SKM-1 (cell line): ENCODE results near the gene TOR3A.

Experiments
- DNase-seq: peaks from one replicate; lab custom pipeline; 2025; ENCODE audit not compliant: unreplicated experiment; lab: John Stamatoyannopoulos, UW

TOR3A gene

GRCh38 chr1:179066471-179066870 lies 15.4 kb upstream of the TOR3A start:
- DNase-seq = no peak

GRCh38 chr1:179077396-179077795 lies 4.5 kb upstream of the TOR3A start:
- no peak for DNase-seq

DNA sequence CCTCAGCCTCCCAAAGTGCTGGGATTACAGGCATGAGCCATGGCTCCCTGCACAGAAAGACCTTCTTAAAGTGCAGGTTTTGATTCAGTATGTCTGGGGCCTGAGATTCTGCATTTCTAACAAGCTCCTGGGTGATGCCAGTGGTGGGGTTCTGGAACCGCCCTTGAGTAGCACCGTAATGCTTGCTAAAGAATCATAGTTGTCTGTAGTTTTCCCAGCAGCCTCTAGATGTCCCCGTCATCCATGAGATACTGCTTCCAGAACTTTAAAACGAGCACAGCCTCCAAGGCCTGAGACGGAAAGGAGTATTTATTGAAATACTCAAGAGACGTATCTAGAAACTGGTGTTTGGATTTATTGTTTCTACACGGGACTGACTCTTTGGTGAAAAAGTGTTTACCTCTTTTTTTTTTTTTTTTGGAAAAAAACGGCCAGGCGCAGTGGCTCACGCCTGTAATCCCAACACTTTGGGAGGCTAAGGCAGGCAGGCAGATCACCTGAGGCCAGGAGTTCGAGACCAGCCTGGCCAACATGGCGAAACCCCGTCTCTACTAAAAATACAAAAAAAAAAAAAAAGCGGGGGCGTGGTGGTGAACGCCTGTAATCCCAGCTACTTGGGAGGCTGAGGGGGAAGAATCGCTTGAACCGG lies 2.6 kb upstream of the TOR3A start:
- DNase-seq = peak; percentile 65

GRCh38 chr1:179080866-179081686 lies 794 bp upstream of the TOR3A start:
- no peak for DNase-seq

- no peak for DNase-seq
Observed at GRCh38 chr1:179082333-179082998, 596 bp downstream of the TOR3A start.

DNA sequence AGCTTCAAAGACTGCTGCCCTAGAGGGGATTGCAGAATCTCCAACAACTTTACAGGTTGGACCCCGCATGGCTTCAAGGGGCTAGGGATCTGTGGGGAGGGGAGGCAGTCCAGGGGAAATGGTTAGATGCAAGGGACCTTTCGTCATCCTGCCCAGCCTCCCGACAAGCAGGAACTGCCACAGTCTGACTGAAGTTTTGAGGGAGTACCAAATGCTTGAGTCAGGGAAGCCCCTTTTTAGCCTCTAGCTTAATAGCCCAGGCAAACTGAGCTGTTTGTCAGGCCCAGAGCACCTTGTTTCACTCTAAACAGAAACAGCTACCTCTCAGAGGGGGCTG lies 1.1 kb downstream of the TOR3A start:
- peak; percentile 57 for DNase-seq

- DNase-seq = no peak
Observed at GRCh38 chr1:179083533-179083932, 1.7 kb downstream of the TOR3A start.

- no peak for DNase-seq
Observed at GRCh38 chr1:179087665-179088064, 5.8 kb downstream of the TOR3A start.

GRCh38 chr1:179089827-179090482 lies 8.1 kb downstream of the TOR3A start:
- DNase-seq = no peak

- no peak for DNase-seq
Observed at GRCh38 chr1:179090522-179090921, 8.7 kb downstream of the TOR3A start.

- DNase-seq = no peak
Observed at GRCh38 chr1:179090923-179091322, 9.1 kb downstream of the TOR3A start.

DNA sequence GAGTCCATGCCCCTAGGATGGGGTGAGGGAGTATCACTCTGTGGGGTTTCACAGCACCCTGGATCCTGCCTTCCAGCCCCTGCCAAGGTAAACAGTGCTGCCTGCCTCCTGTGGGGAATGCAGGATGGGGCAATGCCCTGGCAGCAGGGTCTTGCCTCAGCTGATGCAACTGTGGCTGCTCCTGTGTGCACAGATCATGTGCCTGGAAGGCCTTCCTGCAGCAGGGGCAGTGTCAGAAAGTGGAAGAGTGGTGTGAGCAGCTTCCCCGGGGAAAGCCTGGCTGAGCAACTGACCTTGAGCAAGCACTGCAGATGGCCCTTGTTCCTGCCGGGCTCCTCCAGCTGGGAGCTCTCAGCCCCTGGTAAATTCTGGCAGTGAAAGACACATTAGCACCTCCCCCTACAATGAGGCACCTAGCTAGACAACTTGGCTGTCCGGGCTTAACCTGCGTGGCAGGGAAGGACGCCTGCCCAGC lies 9.9 kb downstream of the TOR3A start:
- DNase-seq = no peak

GRCh38 chr1:179092896-179093461 lies 11.1 kb downstream of the TOR3A start:
- DNase-seq = no peak

DNA sequence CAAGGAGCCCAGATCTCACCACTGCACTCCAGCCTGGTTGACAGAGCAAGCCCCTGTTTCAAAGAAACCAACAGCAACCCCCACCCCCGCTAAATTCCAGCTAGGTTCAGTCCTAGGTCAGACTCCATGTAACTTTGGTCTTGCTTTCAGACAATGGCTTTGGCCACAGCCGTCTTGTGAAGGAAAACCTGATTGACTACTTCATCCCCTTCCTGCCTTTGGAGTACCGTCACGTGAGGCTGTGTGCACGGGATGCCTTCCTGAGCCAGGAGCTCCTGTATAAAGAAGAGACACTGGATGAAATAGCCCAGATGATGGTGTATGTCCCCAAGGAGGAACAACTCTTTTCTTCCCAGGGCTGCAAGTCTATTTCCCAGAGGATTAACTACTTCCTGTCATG lies 12.9 kb downstream of the TOR3A start:
- DNase-seq = no peak

DNA sequence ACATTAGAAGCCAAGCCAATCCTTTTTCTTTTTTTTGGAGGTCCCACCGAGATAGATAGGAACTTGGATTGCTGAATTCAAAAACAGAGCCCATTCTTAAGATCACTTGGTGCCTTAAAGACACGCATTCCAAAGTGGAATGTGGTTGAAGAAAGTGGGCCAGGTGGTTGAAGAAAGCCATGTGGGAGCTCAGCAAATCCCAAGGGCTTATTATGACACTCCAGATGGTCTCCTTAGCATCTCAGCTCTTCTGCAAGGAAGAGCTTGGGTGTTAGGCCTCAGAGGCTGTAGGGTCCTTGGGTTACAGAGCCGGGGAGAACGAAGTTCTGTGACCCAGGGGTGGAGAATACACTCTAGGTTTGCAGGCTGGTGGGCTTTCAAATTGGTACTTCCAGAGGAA lies 13.5 kb downstream of the TOR3A start:
- no peak for DNase-seq

GRCh38 chr1:179095924-179096323 lies 14.1 kb downstream of the TOR3A start:
- DNase-seq = no peak

DNA sequence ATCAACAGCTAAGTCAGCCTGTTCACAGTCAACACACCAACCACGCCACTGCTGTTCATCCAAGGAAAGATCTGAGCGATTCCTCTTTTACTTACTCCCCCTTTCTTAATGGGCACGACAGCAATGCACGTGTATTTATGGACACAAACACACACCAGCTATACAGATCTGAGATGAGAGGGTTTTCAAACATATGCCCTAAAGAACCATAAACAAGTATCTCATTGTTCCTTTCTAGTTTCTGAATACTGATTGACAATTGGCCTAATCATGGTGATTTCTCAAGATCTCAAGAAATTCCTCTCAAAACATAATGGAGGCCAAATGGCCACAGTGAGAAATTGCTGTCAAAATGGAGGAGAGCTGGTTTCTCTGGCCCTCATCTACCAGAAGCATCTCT lies 18.0 kb downstream of the TOR3A start:
- no peak for DNase-seq

DNA sequence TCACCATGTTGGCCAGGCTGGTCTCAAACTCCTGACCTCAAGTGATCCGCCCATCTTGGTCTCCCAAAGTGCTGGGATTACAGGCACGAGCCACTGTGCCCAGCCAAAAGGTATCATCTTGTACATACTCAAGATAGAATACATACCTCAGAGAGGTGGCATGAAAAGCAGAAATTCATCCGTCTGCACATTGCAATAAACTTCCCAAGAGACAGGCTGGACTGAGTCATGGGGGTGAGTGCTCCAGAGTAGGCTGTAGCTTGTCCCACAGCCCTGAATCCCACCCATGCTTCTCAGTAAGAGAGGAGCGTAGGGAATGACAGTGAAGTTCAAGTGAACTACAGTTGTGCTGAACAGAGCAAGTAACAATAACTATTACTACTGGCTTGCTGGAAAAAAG lies 19.7 kb downstream of the TOR3A start:
- no peak for DNase-seq

- DNase-seq = no peak
Observed at GRCh38 chr1:179103999-179104398, 22.1 kb downstream of the TOR3A start.

DNA sequence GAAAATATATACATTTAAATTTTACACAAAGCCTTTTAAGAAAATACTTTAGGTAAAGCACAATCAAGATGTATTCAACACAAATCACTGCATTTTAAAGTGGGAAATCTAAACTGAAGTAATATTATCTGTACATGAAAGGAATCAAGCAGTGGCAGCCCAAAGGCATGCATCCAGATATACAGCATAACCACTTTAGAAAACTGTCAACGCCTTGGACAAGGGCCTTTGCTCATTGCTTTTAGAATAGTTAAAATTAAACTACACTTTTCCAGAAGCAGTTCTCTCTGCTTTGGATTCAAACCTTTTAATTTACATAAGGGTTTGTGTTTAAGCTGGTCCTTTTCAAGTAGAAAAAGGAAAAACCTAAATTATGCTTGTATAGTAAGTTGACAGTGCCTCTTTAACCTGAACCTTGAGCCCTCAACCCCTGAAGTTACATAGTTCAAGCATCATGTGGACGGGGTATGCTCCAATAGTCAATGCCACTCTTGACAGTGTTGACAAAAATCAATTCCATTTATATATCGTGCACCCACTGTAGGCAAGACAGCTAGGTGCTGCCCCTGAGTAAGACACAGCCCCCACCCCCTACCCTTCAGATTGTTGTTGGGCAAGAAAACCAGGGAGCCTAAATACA lies 22.9 kb downstream of the TOR3A start:
- DNase-seq = no peak

DNA sequence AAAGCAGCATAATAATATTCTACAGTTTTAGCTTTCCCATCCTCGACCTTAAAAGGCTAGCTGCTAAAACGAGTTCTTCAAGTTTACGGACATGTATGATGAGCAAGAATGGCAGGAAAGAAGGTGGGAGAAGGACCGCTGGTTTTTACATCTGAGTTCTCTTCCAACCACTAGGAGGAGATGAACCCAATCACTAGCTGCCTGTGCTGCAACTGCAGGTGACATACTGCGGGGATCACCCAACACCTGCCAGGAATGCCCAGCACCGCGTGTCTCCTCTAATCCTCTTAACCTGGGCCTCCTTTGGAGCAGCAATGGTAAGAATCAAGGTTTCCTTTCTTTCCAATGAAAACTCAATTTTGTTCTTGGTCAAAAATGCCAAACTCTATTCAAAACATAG lies 23.5 kb downstream of the TOR3A start:
- no peak for DNase-seq
